RWPE1 (cell line): ENCODE results near the gene ASTN2.
A peak's percentile ranks its signal among the peaks of the same experiment; 100 is the strongest.

Experiments
- CTCF ChIA-PET: fragments of 350-600 bp; sonication (Branson Sonifier 250); formaldehyde crosslinking; extraction: SDS; loops from one replicate; lab custom pipeline; 2021; lab: Yijun Ruan, JAX
- POLR2A ChIA-PET: fragments of 400-600 bp; formaldehyde crosslinking; extraction: SDS; loops from one replicate; lab custom pipeline; 2020; ENCODE audit warnings: antibody characterized with exemption; ENCODE audit not compliant: low non-redundant PET; lab: Yijun Ruan, JAX
- DNase-seq: peaks from one replicate; pipeline ENCODE4 v3.0.0; 2012; ENCODE audit warnings: low spot score
- H3K27ac ChIP-seq: fragments of 450-650 bp; 2 replicates; pipeline ENCODE4 v1.5.1; 2017
- CTCF ChIP-seq: fragments of 450-650 bp; conservative IDR thresholded peaks from 2 replicates; pipeline ENCODE4 v1.5.1; 2017; ENCODE audit warnings: low read depth, mild to moderate bottlenecking

The ASTN2 gene

GRCh38 chr9:116653348-116654058, 761.4 kb downstream of the ASTN2 start:
- no peak for DNase-seq
- ChIA-PET POLR2A (no interaction called here), CTCF (interaction anchor here (0.7 kb wide), 2 partner anchors 108 to 424 kb away, joined by 3 read pairs; no protein-coding TSS in a partner anchor)
- H3K27ac ChIP-seq = no peak overlapping the region
- TF ChIP-seq CTCF = no peak

GRCh38 chr9:116647515-116647809, 767.4 kb downstream of the ASTN2 start:
- no peak overlapping the region for H3K27ac ChIP-seq
- no peak for DNase-seq
- peak; percentile 16; the same call in 1 of the 2 replicates for TF ChIP-seq CTCF
- ChIA-PET POLR2A (no interaction called here), CTCF (interaction anchor here (0.6 to 2.8 kb wide), 7 partner anchors 9 to 1101 kb away, joined by 3 to 31 read pairs (median 4); no protein-coding TSS in a partner anchor)

GRCh38 chr9:116646661-116647514, 768.0 kb downstream of the ASTN2 start:
- TF ChIP-seq CTCF = peak; percentile 75
- H3K27ac ChIP-seq = no peak overlapping the region
- peak; percentile 34 for DNase-seq
- ChIA-PET CTCF (interaction anchor here (0.5 to 2.8 kb wide), 16 partner anchors 9 to 1943 kb away, joined by 3 to 31 read pairs (median 4); no protein-coding TSS in a partner anchor), POLR2A (no interaction called here)

GRCh38 chr9:116644091-116644688, 770.7 kb downstream of the ASTN2 start:
- no peak for TF ChIP-seq CTCF
- ChIA-PET CTCF (interaction anchor here (0.6 to 1.3 kb wide), 2 partner anchors 941 to 1051 kb away, joined by 3 to 7 read pairs; no protein-coding TSS in a partner anchor), POLR2A (no interaction called here)
- DNase-seq = no peak
- no peak overlapping the region for H3K27ac ChIP-seq

GRCh38 chr9:116643691-116644090, 771.2 kb downstream of the ASTN2 start:
- CTCF ChIA-PET = interaction anchor here (1.3 kb wide), 1 partner anchor 1050 kb away, joined by 7 read pairs; no protein-coding TSS in a partner anchor
- POLR2A ChIA-PET = no interaction called here
- no peak for TF ChIP-seq CTCF
- H3K27ac ChIP-seq = no peak overlapping the region
- no peak for DNase-seq
